Epithelial cell of esophagus (primary cell): Measurements from ENCODE around the gene MVB12B.
"Not testable (repeated sequence)": the region's sequence is repeated elsewhere in the genome, so short reads cannot be mapped to it uniquely, and the experiment has no call there.

Experiments used
- DNase-seq: peaks from one replicate; pipeline ENCODE4 v3.0.0; 2010; ENCODE audit warnings: low read depth
- H3K4me3 ChIP-seq: 2 replicates; pipeline ENCODE4 v1.5.1; 2011; ENCODE audit warnings: mild to moderate bottlenecking, low read length, control low read depth
- TF ChIP-seq, protein P1 (sequence below): IDR thresholded peaks from 2 replicates; pipeline ENCODE4 v1.5.1; 2011; ENCODE audit warnings: low read depth, mild to moderate bottlenecking, low read length, control low read depth, inconsistent platforms; ENCODE audit not compliant: insufficient read depth; ENCODE audit errors: missing control alignments

The MVB12B gene

GRCh38 chr9:126534431-126535186, 208.0 kb downstream of the MVB12B start:
- no peak for DNase-seq
- TF ChIP-seq, protein P1, sequence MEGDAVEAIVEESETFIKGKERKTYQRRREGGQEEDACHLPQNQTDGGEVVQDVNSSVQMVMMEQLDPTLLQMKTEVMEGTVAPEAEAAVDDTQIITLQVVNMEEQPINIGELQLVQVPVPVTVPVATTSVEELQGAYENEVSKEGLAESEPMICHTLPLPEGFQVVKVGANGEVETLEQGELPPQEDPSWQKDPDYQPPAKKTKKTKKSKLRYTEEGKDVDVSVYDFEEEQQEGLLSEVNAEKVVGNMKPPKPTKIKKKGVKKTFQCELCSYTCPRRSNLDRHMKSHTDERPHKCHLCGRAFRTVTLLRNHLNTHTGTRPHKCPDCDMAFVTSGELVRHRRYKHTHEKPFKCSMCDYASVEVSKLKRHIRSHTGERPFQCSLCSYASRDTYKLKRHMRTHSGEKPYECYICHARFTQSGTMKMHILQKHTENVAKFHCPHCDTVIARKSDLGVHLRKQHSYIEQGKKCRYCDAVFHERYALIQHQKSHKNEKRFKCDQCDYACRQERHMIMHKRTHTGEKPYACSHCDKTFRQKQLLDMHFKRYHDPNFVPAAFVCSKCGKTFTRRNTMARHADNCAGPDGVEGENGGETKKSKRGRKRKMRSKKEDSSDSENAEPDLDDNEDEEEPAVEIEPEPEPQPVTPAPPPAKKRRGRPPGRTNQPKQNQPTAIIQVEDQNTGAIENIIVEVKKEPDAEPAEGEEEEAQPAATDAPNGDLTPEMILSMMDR, result no peak
- H3K4me3 ChIP-seq, result no peak overlapping the region

- no peak for DNase-seq
- no peak overlapping the region for H3K4me3 ChIP-seq
- TF ChIP-seq, protein P1, result no peak
These were observed 209.5 kb downstream of the MVB12B start for GRCh38 chr9:126536131-126536530.

GRCh38 chr9:126536841-126537465, 210.3 kb downstream of the MVB12B start:
- no peak overlapping the region for H3K4me3 ChIP-seq
- TF ChIP-seq, protein P1, result no peak
- no peak for DNase-seq

- TF ChIP-seq, protein P1, result no peak
- H3K4me3 ChIP-seq, result no peak overlapping the region
- no peak for DNase-seq
These were observed 211.9 kb downstream of the MVB12B start for GRCh38 chr9:126538550-126538949.

DNA sequence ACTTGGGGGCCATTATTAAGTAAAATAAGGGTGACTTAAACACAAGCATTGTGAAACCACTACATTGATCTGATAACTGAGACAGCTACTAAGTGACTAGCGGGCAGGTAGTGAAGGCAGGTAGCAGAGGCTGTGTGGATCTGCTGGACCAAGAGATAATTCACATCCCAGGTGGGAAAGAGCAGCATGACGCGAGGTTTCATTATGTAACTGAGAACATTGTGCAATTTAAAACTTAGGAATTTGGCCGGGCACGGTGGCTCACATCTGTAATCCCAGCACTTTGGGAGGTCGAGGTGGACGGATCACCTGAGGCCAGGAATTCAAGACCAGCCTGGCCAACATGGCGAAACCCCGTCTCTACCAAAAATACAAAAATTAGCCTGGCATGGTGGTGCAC, 213.8 kb downstream of the MVB12B start:
- not testable (repeated sequence) for H3K4me3 ChIP-seq, DNase-seq

- TF ChIP-seq, protein P1, result no peak
These were observed 216.9 kb downstream of the MVB12B start for GRCh38 chr9:126543490-126543889.

GRCh38 chr9:126545106-126545505, 218.5 kb downstream of the MVB12B start:
- no peak for DNase-seq
- TF ChIP-seq, protein P1, result no peak
- H3K4me3 ChIP-seq, result no peak overlapping the region

More at GRCh38 chr9:126543490-126543889, 216.9 kb downstream of the MVB12B start:
- H3K4me3 ChIP-seq, result no peak overlapping the region
- DNase-seq, result no peak
